Measurements from ENCODE around the gene ABRACL.

The ABRACL gene

DNA sequence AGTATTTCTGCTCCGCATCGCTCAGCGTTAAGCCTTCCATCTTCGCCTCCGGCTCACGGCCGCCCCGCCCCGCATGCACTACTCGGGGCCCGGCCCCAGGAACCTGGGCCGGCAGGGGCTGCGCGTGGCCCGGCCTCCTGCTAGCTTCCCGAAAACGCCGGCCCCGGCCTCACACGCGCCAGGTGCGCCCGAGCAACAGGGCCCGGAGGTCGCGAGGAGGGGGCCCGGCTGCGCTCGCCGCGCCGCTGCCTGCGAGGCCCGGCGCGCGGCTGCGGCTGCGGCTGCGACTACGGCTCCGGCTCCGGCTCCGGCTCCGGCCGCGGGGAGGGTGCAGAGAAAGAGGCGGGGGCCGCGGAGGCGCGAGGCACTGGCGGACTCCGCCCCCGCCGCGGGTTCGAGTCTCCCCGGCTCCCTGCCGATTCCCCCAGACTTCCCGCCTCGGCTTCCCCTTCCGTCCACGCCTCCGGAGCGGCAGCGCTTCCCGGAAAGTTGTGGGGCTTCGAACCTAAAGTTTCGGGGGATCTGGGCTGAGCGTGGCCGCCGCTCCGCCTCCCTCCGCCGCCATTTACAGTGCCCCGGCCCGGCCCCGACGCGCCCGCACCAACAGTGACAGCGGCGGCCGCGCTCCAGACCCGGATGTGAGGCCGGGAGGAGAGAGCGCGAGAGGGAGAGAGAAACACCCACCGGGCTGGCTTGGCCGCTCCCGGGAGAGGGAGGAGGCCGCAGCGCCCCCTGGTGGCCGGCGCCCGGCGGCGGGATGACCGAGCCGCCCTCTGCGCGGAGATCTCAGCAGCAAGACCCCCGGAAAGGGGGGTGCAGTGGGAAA lies 40.7 kb upstream of the ABRACL start, which contains the start of gene REPS1:
TSS of gene REPS1 (minus strand) at position 611 of the 826 bp plus-strand sequence. CDS start at position 40, 571 bp downstream.
- peak within 1 kb of the TSS; percentile 91 for H3K27ac ChIP-seq

DNA sequence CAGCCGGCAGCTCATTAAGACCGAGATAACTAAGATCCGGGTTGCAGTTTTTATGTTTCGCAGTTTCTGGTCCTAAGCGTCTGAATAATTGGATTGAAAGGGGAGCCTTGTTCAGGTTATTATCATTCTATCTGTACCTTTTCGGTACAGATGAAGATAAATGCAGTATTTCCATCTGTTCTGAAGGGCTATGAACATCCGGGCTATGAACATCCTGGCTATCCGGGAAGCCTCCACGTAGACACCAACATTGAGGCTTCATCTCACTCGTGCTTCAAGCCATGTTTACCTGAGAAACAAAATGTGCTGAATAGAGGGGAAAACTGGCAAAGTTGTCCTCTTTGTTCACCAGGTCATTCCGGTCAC lies 40.1 kb upstream of the ABRACL start:
- H3K27ac ChIP-seq: peak overlapping the region; percentile 91
- TF ChIP-seq ZFX (IDR thresholded peaks at IDR 0.05; ENCODE audit: borderline replicate concordance) (no peak), CTCF (IDR thresholded peaks at IDR 0.05) (peak; percentile 76)

More for the DNA sequence above, 40.7 kb upstream of the ABRACL start, which contains the start of gene REPS1:
- TF ChIP-seq CTCF (IDR thresholded peaks at IDR 0.05) (peak; percentile 95), ZFX (IDR thresholded peaks at IDR 0.05; ENCODE audit: borderline replicate concordance) (no peak)

DNA sequence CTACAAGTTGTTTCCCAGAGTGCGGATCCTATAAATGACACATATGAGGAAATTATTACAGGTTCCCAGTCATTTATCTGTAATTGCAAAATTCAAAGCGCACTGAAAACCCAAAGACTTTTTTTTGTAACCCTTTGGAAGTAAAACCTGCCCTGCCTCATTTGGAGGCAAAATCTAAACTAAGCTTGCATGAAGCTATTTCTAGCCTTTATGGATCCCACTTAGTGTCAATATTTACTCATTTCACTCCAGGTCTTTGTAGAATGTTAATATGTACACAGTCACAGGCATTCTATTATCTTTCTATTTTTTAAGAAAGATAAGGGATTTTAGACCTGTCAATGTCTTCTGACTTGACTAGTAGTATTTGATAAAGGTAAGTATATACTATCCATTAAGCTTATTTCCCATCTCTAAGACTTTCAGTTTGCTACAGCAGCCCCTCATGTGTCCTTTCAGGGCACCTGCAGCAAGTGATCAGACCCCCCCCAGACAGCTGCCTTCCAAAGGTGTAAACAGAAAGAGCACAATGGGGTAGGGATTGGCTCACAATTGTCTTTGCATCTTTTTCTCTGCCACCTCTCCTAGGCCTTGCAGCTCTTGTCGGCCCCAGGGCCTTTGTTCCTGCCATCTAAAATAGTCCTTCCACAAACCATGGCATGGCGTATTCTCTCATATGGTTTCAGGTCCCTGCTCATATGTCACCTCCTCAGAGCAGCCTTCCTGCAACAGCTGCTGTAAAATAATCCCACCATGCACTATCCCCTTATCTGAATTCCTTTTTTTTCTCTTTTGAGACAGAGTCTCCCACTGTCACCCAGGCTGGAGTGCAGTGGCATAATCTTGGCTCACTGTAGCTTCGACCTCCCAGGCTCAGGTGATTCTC lies 39.2 kb upstream of the ABRACL start:
- no peak for TF ChIP-seq ZFX (IDR thresholded peaks at IDR 0.05; ENCODE audit: borderline replicate concordance)
- no peak for TF ChIP-seq CTCF (IDR thresholded peaks at IDR 0.05)
- peak overlapping the region; percentile 91 for H3K27ac ChIP-seq

GRCh38 chr6:138991206-138991605 lies 37.3 kb upstream of the ABRACL start:
- H3K27ac ChIP-seq: no peak overlapping the region
- TF ChIP-seq ZFX (IDR thresholded peaks at IDR 0.05; ENCODE audit: borderline replicate concordance): no peak
- no peak for TF ChIP-seq CTCF (IDR thresholded peaks at IDR 0.05)

GRCh38 chr6:138992965-138993364 lies 35.6 kb upstream of the ABRACL start:
- H3K27ac ChIP-seq: peak overlapping the region; percentile 36; the same call in 1 of the 2 replicates

DNA sequence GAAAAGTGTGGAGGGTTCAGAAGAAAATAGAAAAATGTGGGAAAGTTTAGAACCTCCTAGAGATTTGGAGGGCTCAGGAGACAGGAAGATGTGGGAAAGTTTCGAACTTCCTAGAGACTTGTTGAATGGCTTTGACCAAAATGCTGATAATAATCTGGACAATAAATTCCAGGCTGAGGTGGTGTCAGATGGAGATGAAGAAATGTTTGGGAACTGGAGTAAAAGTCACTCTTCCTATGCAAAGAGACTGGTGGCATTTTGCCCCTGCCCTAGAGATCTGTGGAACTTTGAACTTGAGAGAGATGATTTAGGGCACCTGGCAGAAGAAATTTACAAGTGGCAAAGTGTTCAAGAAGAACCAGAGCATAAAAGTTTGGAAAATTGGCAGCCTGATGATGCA lies 35.1 kb upstream of the ABRACL start:
- H3K27ac ChIP-seq: peak overlapping the region; percentile 36; the same call in 1 of the 2 replicates

DNA sequence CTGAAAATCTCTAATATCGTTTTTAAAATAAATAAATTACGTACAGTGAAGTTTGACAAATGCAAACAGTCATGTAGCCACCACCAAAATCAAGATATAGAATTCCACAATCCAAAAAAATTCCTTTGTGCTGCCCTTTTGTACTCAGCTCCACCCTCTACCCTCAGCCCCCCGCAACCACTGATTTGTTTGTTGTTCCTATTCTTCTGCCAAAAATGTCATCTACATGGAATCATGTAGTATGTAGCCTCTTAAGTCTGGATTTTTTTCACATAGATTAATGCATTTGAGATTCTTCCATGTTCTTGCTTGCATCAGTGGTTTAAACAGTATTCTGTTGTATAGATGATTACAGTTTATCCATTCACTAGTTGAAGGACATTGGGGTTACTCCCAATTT lies 32.0 kb upstream of the ABRACL start:
- TF ChIP-seq ZFX (IDR thresholded peaks at IDR 0.05; ENCODE audit: borderline replicate concordance): no peak
- no peak for TF ChIP-seq CTCF (IDR thresholded peaks at IDR 0.05)

DNA sequence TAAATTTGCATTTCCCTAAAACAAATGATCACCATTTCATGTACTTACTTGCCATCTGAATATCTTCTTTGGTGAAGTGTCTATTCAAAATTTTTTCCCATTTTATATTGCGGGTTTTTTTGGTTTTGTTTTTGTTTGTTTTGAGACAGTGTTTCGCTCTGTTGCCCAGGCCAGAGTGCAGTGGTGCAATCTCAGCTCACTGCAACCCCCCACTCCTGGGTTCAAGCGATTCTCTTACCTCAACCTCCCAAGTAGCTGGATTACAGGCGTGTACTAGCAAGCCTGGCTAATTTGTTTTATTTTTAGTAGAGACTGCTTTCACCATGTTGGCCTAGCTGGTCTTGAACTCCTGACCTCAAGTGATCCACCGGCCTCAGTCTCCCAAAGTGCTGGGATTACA lies 31.4 kb upstream of the ABRACL start:
- TF ChIP-seq CTCF (IDR thresholded peaks at IDR 0.05) (no peak), ZFX (IDR thresholded peaks at IDR 0.05; ENCODE audit: borderline replicate concordance) (no peak)

More for the DNA sequence above, 32.0 kb upstream of the ABRACL start:
- 0 out of 2 replicates have a peak overlapping the region, but pooled peaks have one; percentile 15 for H3K27ac ChIP-seq

More for the DNA sequence above, 31.4 kb upstream of the ABRACL start:
- H3K27ac ChIP-seq: no peak overlapping the region

Data from 22Rv1 (cell line).